Esophagus squamous epithelium (tissue), 4 donors: Measurements from ENCODE around the gene PNISR.

Experiments used
- POLR2A ChIP-seq, 4 donors: fragments of 450-650 bp; IDR thresholded peaks; one replicate each; pipeline ENCODE4 v1.6.1; 2017; ENCODE audit warnings: antibody characterized with exemption in 4 of 4, mild to moderate bottlenecking in 4 of 4, moderate library complexity in 3 of 4
- TF ChIP-seq, protein P1 (sequence below), 6 experiments: fragments of 450-650 bp in 4 of 6; fragments of 200-600 bp in 2 of 6; sonication (generic) in 2 of 6; IDR thresholded peaks; one replicate each; pipeline ENCODE4 v1.5.1; 2016 to 2019; ENCODE audit warnings: antibody characterized with exemption in 6 of 6, mild to moderate bottlenecking in 4 of 6, moderate library complexity in 4 of 6

DNA sequence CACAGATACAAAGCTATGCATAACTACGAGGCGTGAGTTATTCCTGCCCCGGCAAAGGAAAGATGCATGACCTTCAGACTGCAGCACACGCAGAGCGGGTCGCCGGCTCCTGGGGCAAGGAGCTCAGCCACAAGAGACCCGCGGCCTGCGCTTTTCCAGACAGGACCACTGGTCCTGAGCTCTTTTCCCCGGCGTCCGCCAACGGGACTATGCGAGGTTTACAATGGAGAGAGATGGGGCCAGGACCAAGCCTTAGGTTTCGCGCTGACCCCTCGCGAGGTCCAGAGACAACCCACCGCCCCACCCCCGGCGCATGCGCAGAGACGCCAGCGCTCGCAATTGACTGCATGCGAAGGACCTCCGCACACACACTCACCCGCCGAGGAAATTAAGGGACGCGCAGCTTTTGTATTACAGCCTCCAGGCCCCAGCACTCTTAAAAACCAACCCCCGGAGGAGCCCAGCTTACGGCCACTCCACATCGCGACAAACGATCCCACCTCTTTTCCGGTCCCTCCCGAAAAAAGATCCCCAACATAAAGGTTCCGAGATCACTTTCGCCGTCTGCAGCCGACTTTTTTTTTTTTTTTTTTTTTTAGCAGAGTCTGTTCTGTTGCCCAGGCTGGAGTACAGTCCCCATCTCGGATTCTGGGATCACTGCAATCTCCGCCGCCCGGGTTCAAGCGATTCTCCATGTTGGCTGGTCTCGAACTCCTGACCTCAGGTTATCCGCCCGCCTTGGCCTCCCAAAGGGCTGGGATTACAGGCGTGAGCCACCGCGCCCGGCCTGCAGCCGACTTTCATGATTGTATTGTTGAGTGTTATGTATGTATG, 31.2 kb downstream of the PNISR start, which contains the start of gene COQ3:
- TF ChIP-seq, protein P1, sequence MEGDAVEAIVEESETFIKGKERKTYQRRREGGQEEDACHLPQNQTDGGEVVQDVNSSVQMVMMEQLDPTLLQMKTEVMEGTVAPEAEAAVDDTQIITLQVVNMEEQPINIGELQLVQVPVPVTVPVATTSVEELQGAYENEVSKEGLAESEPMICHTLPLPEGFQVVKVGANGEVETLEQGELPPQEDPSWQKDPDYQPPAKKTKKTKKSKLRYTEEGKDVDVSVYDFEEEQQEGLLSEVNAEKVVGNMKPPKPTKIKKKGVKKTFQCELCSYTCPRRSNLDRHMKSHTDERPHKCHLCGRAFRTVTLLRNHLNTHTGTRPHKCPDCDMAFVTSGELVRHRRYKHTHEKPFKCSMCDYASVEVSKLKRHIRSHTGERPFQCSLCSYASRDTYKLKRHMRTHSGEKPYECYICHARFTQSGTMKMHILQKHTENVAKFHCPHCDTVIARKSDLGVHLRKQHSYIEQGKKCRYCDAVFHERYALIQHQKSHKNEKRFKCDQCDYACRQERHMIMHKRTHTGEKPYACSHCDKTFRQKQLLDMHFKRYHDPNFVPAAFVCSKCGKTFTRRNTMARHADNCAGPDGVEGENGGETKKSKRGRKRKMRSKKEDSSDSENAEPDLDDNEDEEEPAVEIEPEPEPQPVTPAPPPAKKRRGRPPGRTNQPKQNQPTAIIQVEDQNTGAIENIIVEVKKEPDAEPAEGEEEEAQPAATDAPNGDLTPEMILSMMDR (IDR thresholded peaks at IDR 0.05), result no peak
- no peak for TF ChIP-seq POLR2A (IDR thresholded peaks at IDR 0.05)
